ENCODE results near the gene INO80.

DNA sequence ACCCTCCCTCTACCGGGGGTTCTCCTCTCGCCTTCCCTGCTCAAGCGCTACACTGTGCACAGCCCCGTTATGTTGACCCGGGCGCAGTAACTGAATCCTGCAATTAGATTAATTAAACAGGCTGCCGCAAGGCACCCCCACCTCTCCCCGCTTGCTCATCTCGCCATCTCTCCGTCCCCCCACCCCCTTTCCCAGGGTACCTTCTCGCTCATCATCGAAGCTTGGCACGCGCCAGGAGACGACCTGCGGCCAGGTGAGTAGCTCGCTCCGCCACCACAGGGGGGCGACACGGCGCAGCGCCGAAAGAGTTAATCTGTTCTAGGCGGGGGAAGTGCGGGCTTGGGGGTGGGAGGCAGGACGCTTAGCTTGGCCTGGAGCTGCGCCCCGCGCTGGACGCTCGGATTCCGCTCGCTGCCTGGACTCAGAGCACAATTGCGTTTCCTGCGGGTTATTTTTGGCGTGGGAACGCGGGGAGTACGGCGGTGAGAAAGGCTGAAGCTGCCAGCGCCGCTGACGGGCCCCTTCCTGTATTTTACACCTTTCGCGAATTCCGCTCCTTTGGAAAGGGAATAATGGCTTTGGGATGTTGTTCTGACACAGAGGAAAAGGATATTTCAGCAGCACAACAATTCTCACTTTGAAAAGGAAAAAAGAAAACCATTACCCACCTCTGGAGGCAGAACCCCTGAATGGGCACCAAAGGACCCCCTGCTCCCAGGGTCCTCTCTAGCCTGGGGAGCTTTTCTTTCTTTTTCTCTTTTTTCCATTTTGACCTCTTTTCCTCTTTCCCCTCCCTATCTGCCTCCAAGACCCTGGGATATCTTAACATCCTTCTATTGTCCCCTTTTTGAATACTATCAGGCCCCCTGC, 185.4 kb downstream of the INO80 start:
- TF ChIP-seq, protein P1, sequence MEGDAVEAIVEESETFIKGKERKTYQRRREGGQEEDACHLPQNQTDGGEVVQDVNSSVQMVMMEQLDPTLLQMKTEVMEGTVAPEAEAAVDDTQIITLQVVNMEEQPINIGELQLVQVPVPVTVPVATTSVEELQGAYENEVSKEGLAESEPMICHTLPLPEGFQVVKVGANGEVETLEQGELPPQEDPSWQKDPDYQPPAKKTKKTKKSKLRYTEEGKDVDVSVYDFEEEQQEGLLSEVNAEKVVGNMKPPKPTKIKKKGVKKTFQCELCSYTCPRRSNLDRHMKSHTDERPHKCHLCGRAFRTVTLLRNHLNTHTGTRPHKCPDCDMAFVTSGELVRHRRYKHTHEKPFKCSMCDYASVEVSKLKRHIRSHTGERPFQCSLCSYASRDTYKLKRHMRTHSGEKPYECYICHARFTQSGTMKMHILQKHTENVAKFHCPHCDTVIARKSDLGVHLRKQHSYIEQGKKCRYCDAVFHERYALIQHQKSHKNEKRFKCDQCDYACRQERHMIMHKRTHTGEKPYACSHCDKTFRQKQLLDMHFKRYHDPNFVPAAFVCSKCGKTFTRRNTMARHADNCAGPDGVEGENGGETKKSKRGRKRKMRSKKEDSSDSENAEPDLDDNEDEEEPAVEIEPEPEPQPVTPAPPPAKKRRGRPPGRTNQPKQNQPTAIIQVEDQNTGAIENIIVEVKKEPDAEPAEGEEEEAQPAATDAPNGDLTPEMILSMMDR (conservative IDR thresholded peaks at IDR 0.05 in 1 of 2, IDR thresholded peaks at IDR 0.05 in 1 of 2; ENCODE audit: low read depth in 1 of 2, low read length in 2 of 2) = peak; percentile 38 to 51
- no peak for TF ChIP-seq EZH2 (IDR thresholded peaks at IDR 0.05; ENCODE audit: low read length, missing control alignments)

Measured in fibroblast of lung (primary cell).